Stimulated activated CD8-positive, alpha-beta memory T cell treated with anti-CD3 and anti-CD28 coated beads, Interleukin-15, amount 100 ng/mL, for 1 hour (primary cell): ENCODE data around the gene TAF4.

ENCODE experiments used
- DNase-seq: peaks from one replicate; pipeline ENCODE4 v3.0.0-alpha.2; 2020; ENCODE audit warnings: low read depth

TAF4 gene

DNA sequence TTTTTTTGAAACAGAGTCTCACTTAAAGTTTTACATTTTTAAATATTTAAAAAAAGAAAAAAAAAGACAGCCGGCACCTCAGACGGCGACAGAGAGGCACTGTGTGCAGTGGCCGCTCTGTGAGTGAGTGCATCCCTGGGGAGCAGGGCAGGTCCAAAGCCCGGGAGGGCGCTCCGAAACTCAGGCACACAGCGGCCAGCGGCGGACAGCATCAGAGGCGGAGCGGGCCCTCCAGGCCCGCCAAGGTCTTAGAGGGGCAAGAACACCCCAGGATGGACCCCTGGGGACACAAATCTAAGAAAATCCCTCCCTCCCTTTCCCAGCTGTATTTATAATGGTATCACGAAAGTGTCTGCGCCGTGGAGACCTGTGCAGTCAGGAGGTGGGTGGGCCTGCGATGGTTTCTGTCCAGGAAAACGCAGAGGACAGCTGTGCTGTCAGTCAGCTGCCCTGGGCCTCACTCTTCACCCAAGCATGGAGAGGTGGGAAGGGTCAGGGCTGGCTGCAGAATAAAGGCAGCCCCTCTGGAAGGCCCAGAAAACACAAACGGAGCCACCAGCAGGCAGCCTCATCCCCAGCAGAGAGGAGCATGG lies 43.8 kb downstream of the TAF4 start:
- no peak for DNase-seq

GRCh38 chr20:62020935-62021701 lies 44.6 kb downstream of the TAF4 start:
- no peak for DNase-seq

- no peak for DNase-seq
Observed at GRCh38 chr20:62019881-62020492, 45.7 kb downstream of the TAF4 start.

DNA sequence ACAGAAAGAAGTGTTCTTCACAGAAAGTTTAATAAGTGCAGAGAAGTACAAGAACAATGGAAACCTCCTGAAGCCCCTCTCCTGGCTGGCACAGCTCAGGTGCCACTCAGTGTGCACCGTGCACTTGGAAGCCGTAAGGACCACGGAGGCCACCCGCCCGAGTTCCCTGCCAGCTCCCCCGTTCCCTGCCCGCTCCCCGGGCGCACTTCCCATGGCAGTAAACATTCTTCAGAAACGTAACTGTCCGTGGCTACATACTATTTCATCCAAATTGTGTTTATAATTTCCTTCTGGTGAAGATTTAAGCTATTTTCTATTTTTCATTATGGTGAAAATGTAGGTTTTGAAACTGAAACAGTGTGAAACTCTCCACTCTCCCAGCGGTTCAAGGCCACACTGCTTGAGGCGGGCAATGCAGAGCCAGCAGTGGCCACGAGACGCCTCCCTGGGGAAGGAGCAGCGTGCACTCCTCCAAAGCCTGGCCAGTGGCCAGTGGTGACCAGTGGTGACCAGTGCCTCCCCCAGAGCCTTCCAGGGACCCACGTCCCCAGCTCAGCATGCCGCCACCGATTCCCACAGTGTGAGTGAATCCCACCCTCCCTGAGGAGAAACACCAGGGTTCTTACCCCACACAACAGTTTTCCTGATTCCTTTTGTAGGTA lies 46.4 kb downstream of the TAF4 start:
- no peak for DNase-seq

GRCh38 chr20:62018437-62019143 lies 47.1 kb downstream of the TAF4 start:
- DNase-seq = no peak

DNA sequence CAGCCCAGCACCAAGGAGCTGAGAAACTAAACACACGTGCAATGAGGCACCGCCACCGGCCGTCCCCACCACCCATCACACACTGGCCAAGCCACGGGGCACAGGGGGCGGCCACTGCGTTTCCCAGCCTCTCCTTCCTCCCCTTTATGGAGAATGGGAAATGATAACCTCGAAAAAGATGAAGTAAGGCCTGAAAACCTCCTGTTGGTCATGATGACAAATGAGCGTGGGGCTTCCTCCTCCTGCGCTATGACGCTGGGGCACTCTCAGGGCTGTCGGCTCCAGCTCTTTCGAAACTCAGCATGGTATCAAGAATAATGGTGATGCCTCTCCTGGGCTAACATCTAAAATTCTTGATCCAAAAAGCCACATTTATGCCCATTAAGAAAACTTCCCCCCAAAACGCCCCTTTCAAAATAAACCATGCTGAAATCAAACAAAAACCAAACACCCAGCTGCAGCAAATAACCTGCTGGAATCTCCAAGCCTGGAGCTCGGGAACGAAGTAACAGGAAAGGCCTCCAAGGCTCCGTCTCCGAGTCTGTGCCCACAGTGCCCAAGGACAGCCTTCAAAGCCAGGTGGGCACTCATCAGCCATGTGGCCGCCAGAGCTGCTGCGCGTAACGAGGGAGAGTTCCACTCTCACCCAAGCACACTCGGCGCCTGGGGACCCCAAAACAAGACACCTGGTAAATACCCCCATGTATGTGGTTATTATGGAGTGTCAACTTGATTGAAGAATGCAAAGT lies 50.0 kb downstream of the TAF4 start:
- no peak for DNase-seq

DNA sequence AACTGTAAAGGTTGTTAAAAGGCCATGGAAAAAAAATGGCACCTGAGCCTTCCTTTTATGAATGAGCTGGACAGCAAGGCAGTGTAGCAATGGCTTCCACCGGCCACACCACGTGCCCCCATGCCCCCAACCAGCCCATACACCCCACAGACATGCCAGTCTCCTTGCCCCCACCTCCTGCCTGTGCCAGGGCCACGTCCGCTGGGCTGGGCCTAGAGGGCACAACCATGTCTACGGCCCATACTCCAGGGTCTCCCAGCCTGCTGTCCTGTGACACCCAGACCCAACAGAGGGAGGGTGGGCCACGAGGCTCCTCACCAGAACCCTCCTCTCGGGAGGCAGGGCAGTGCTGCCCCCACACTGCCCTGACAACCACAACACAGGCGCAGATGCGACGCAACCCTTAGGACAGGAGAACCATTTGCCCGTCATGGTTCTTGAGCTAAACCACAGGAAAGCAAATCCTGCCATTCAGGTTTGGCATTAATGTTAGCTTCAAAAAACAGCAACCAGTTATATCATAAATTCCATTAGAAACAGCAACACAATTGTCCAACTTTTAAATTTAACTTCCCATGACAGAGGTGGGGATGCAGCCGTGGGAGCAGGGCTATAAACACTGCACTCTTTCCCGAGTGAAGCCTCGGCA lies 50.7 kb downstream of the TAF4 start:
- DNase-seq = no peak

GRCh38 chr20:62014488-62014775 lies 51.2 kb downstream of the TAF4 start:
- no peak for DNase-seq

DNA sequence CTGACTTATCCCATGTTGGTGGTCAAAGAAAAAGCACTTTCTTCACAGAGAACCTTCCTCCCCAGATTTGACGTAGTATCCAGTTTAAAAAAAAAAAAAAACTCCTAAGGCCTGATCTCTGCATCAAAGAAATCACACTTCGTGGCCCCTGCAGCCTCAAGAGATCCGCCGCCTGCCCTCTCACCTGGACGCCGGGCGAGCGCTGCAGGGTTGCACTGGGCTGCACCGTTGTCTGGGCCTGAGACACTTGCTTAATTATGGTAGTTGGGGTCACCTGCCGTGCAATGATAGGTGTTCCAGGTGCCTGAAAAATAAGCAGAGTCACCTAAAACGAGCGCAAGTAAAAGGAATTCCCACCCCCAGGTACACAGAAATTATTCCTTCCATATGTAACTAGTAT lies 53.0 kb downstream of the TAF4 start:
- DNase-seq = no peak

DNA sequence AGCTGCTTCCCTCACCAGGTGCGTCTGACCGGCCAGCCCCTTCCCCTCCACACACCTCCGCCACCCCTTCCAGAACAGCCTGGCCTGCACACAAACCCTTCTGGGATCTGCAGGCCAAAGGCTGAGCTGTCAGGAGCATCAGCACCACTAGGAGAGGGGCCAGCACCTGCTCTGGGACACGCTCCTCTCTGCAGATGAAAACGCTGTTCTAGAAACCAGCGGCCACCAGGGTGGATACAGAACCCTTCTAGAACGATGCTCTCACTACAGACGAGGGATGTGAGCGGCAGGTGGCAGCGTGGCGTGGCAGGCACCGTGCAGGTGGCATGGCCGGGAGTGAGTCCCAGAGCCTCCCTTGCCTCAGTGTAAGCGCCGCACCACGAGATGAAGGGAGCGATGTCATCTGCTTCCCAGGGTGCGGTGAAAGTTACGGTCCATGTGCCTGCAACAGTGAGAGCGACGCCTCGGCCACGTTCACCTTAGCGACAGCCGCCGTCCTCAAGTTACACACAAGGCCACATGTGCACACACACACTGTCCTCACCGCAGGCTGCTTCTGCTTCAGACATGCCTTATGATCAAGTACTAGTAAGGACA lies 53.6 kb downstream of the TAF4 start:
- no peak for DNase-seq

- no peak for DNase-seq
Observed at GRCh38 chr20:62011403-62011790, 54.3 kb downstream of the TAF4 start.

- peak; percentile 40 for DNase-seq
Observed at GRCh38 chr20:62010551-62011402, 54.9 kb downstream of the TAF4 start.

DNA sequence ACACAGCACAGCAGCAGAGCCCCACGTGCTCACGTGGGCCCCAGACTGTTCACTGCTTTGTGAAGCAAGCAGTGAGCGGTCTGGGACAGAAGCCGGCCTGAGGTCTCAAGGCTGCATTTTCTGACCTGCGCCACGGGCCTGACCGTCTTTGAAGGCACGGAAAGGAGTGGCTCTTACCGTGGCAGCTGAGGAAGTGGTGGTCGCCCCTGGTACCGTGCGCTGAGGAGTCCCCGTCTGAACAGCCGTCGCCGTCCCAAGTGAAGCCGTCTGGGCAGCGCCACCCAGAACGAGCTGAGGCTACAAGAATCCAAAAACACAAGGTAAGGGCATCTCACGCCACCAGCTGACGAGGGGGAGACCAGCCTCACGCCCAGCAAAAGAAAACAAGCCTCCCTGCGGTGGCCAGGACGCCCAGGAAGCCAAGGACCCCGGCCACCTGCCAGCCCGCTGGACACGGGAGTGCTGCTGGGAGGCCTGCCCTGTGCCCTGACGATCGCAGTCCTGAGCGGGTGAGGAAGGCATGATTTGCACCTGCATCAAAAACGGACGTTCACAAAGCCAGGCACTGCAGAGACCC lies 55.7 kb downstream of the TAF4 start:
- DNase-seq = no peak

GRCh38 chr20:62009322-62009721 lies 56.4 kb downstream of the TAF4 start:
- DNase-seq = no peak

DNA sequence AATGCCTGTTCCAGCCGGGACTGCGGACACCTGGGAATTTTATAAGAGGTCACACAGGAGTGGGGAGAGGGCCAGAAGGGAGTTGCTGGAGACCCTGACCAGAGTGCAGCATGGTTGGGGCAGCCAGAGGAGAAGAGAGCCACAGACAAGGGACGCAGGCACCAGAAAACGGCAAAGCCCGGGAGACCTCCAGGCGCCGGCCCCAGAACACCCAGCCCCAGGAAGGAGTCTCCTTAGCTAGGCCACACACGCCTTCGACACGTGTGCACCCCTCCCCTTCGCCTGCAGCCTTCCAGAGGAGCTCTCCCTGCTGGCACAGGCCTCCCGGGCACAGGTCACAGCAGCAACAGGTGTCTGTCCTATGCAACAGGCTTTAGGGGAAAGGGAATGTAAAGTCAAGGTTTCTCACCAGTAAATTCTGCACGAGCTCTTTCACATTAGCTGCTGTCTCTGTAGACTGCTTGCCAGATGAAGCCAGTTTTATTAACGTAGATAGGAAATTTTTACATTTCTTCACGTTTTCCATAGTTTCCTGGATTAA lies 57.0 kb downstream of the TAF4 start:
- DNase-seq = no peak

GRCh38 chr20:62007127-62007647 lies 58.5 kb downstream of the TAF4 start:
- DNase-seq = no peak

DNA sequence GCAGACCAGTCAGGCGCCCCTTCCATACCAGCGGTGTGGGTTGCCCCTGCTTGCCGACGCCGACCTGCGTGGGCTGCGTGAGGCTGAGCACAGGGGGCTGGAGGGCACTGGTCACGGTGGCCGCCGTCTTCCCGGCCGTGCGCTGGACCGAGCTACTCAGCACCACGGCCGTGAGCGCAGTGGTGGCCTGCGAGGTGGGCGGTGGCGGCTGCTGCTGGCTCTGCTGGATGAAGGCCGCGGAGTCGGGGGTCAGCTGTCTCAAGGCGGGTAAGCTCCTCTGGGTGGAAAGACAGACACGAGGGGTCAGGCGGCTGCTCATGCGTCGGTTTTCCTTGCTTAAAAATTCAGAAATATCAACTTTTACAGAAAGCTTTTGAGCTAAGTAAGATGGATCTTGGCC lies 59.2 kb downstream of the TAF4 start:
- no peak for DNase-seq

DNA sequence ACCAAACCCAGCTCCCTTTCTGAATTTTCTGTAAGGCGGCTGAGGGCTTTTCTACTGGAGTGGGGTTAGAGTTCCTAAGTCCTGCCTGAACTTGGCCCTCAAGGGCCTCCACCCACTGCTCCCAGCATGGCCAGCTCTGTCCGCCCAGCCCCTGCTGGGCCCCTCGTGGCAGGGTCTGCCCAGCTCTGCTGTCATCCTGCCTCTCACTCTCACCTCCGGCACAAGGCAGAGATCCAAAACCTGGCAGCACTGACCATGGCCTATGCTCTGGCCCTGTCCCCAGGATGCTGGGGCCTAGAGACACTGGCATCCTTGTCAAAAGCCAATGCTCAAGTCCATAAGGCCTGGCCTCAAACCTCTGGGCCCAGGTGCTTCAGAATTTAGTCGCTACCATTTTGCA lies 61.1 kb downstream of the TAF4 start:
- DNase-seq = no peak
